ENCODE measurements around the gene LINC00305. TPM values are rescaled to one million over a fixed set of nuclear protein-coding genes. Genes with fewer than 3 reads are reported as not detected.

The LINC00305 gene
- total and polyA plus RNA-seq, 2 of the 13 experiments (the other 11 are each of a cell fraction or from before 2014, with no cell fraction given), result not detected

DNA sequence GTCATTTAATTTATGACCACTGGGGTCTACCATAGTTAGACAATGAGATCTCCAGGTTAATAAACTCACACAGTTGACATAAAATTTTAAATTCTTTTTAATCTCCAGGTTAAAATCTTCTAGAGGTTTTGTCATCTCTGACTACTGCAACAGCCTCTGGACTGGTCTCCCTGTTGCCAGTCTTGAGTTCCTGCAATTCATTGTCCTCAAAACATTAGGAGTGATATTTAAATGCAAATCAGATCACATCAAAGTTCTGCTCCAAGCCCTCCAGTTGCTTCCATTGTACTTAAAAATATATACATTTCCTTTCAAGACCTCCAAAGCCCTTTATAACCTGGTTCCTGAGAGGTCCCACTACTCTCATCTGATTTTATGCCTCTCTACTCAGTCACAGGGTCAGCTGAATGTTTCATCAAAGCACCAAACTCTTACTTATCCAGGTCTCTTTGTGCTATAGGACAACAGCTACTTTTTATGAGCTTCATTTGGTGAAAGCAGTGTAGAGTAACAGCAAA, 18.6 kb upstream of the LINC00305 start:
- Histone ChIP-seq H3K9me3 (ENCODE audit: low read length) (no peaks in the 10 kb centered on the region), H4K20me1 (ENCODE audit: insufficient read depth, low read length) (no peaks in the 10 kb centered on the region), H3K4me2 (ENCODE audit: low read depth, low read length) (no peak overlapping the region), H3K9ac (ENCODE audit: insufficient read depth, low read depth, low read length) (no peak overlapping the region), H3K79me2 (ENCODE audit: insufficient read depth, low read length) (no peaks in the 10 kb centered on the region), H3K27ac (ENCODE audit: extremely low read length, insufficient read depth, low read length) (no peak overlapping the region), H3K27me3 (ENCODE audit: control insufficient read depth in 1 of 2, insufficient read depth in 2 of 2, low read length in 2 of 2) (no peaks in the 10 kb centered on the region), H3K4me3 (replicated peaks in 1 of 3; ENCODE audit: insufficient read depth in 1 of 3, low read depth in 2 of 3, low read length in 3 of 3) (no peak overlapping the region), H3K4me1 (ENCODE audit: insufficient read depth, low read length) (no peaks in the 10 kb centered on the region), H3K36me3 (replicated peaks in 1 of 2; ENCODE audit: control insufficient read depth in 1 of 2, insufficient read depth in 2 of 2, low read length in 2 of 2) (no peaks in the 10 kb centered on the region), H2AFZ (ENCODE audit: low read length) (no peak overlapping the region)
- no TSS peak for BruUV-seq (replicated peaks)
- ChIA-PET POLR2A (no interaction called here), CTCF (ENCODE audit: low intra/inter-chr PET ratio, low total read pairs) (no interaction called here)
- DNase-seq (ENCODE audit: low spot score) (no peak), FAIRE-seq (no peak), ATAC-seq (no peak)
- intact Hi-C loops (cut with micrococcal nuclease; ENCODE audit: unreplicated experiment), result no loop called here
- in situ Hi-C loops (cut with HindIII; ENCODE audit: extremely low pct_ligation_motif_present, low pct_unique_long_range_greater_than_20kb), result no loop called here
- TF ChIP-seq NFE2 (CRISPR knock-in tag; IDR thresholded peaks at IDR 0.05) (no peak), SIN3B (IDR thresholded peaks at IDR 0.05; ENCODE audit: low read length) (no peak), EEA1 (CRISPR knock-in tag; IDR thresholded peaks at IDR 0.05; ENCODE audit: borderline replicate concordance) (no peak), GATAD1 (CRISPR knock-in tag; IDR thresholded peaks at IDR 0.05) (no peak), NFATC3 (CRISPR knock-in tag; IDR thresholded peaks at IDR 0.05) (no peak), ZFP36L2 (CRISPR knock-in tag; IDR thresholded peaks at IDR 0.05) (no peak), HDAC2 (CRISPR knock-in tag; IDR thresholded peaks at IDR 0.05) (no peak), ZNF441 (CRISPR knock-in tag; IDR thresholded peaks at IDR 0.05; ENCODE audit: borderline replicate concordance) (no peak), IRX3 (CRISPR knock-in tag; IDR thresholded peaks at IDR 0.05; ENCODE audit: borderline replicate concordance, low read depth) (no peak), ZNF225 (CRISPR knock-in tag; IDR thresholded peaks at IDR 0.05) (no peak), MAFK (conservative IDR thresholded peaks at IDR 0.05 in 1 of 2, IDR thresholded peaks at IDR 0.05 in 1 of 2; ENCODE audit: low read length in 2 of 2) (no peak), ZSCAN22 (CRISPR knock-in tag; IDR thresholded peaks at IDR 0.05) (no peak)
- TF ChIP-seq, protein P1, sequence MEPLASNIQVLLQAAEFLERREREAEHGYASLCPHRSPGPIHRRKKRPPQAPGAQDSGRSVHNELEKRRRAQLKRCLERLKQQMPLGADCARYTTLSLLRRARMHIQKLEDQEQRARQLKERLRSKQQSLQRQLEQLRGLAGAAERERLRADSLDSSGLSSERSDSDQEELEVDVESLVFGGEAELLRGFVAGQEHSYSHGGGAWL (CRISPR knock-in tag; IDR thresholded peaks at IDR 0.05), result no peak
- TF ChIP-seq, protein P2, sequence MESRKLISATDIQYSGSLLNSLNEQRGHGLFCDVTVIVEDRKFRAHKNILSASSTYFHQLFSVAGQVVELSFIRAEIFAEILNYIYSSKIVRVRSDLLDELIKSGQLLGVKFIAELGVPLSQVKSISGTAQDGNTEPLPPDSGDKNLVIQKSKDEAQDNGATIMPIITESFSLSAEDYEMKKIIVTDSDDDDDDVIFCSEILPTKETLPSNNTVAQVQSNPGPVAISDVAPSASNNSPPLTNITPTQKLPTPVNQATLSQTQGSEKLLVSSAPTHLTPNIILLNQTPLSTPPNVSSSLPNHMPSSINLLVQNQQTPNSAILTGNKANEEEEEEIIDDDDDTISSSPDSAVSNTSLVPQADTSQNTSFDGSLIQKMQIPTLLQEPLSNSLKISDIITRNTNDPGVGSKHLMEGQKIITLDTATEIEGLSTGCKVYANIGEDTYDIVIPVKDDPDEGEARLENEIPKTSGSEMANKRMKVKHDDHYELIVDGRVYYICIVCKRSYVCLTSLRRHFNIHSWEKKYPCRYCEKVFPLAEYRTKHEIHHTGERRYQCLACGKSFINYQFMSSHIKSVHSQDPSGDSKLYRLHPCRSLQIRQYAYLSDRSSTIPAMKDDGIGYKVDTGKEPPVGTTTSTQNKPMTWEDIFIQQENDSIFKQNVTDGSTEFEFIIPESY (CRISPR knock-in tag; IDR thresholded peaks at IDR 0.05), result no peak
- TF ChIP-seq, protein P3, sequence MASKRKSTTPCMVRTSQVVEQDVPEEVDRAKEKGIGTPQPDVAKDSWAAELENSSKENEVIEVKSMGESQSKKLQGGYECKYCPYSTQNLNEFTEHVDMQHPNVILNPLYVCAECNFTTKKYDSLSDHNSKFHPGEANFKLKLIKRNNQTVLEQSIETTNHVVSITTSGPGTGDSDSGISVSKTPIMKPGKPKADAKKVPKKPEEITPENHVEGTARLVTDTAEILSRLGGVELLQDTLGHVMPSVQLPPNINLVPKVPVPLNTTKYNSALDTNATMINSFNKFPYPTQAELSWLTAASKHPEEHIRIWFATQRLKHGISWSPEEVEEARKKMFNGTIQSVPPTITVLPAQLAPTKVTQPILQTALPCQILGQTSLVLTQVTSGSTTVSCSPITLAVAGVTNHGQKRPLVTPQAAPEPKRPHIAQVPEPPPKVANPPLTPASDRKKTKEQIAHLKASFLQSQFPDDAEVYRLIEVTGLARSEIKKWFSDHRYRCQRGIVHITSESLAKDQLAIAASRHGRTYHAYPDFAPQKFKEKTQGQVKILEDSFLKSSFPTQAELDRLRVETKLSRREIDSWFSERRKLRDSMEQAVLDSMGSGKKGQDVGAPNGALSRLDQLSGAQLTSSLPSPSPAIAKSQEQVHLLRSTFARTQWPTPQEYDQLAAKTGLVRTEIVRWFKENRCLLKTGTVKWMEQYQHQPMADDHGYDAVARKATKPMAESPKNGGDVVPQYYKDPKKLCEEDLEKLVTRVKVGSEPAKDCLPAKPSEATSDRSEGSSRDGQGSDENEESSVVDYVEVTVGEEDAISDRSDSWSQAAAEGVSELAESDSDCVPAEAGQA (IDR thresholded peaks at IDR 0.05; ENCODE audit: low read depth), result no peak
- TF ChIP-seq, protein P3 (CRISPR knock-in tag; IDR thresholded peaks at IDR 0.05; ENCODE audit: borderline replicate concordance), result no peak
- TF ChIP-seq, protein P4, sequence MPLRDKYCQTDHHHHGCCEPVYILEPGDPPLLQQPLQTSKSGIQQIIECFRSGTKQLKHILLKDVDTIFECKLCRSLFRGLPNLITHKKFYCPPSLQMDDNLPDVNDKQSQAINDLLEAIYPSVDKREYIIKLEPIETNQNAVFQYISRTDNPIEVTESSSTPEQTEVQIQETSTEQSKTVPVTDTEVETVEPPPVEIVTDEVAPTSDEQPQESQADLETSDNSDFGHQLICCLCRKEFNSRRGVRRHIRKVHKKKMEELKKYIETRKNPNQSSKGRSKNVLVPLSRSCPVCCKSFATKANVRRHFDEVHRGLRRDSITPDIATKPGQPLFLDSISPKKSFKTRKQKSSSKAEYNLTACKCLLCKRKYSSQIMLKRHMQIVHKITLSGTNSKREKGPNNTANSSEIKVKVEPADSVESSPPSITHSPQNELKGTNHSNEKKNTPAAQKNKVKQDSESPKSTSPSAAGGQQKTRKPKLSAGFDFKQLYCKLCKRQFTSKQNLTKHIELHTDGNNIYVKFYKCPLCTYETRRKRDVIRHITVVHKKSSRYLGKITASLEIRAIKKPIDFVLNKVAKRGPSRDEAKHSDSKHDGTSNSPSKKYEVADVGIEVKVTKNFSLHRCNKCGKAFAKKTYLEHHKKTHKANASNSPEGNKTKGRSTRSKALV (CRISPR knock-in tag; IDR thresholded peaks at IDR 0.05), result no peak
